SK-N-SH treated with all-trans-retinoic acid at 6 μM for 48 hours (cell line): Measurements from ENCODE around the gene HSPB7.
"Not testable (repeated sequence)": the region's sequence is repeated elsewhere in the genome, so short reads cannot be mapped to it uniquely, and the experiment has no call there.

ENCODE experiments used
- ATAC-seq: fragments of 200-7000 bp; cut with Tn5 transposase; 3 replicates; pipeline ENCODE4 v1.9.1; 2020; ENCODE audit warnings: mild to moderate bottlenecking, moderate library complexity
- CSDC2 ChIP-seq: fragments of 250-450 bp; sonication (Bioruptor Pico); IDR thresholded peaks from 2 replicates; pipeline ENCODE4 v1.5.0; 2020; ENCODE audit warnings: mild to moderate bottlenecking, moderate library complexity
- GLIS3 ChIP-seq: fragments of 250-450 bp; sonication (Bioruptor Pico); IDR thresholded peaks from 2 replicates; pipeline ENCODE4 v1.5.0; 2020; ENCODE audit warnings: mild to moderate bottlenecking, moderate library complexity
- ISL1 ChIP-seq: fragments of 250-450 bp; sonication (Bioruptor Pico); IDR thresholded peaks from 2 replicates; pipeline ENCODE4 v2.1.2; 2022; ENCODE audit warnings: mild to moderate bottlenecking, moderate library complexity
- RARB ChIP-seq: fragments of 250-450 bp; sonication (Bioruptor Pico); IDR thresholded peaks from 2 replicates; pipeline ENCODE4 v1.8.0; 2021; ENCODE audit warnings: mild to moderate bottlenecking, moderate library complexity
- SNAI2 ChIP-seq: fragments of 250-450 bp; sonication (Bioruptor Pico); IDR thresholded peaks from 2 replicates; pipeline ENCODE4 v1.5.0; 2020; ENCODE audit warnings: mild to moderate bottlenecking, moderate library complexity
- TCF4 ChIP-seq: fragments of 250-450 bp; sonication (Bioruptor Pico); IDR thresholded peaks from 2 replicates; pipeline ENCODE4 v1.8.0; 2021; ENCODE audit warnings: mild to moderate bottlenecking, moderate library complexity, borderline replicate concordance
- TOX ChIP-seq: fragments of 250-450 bp; sonication (Bioruptor Pico); IDR thresholded peaks from 2 replicates; pipeline ENCODE4 v1.8.0; 2021; ENCODE audit warnings: mild to moderate bottlenecking, moderate library complexity, borderline replicate concordance
- ZFP3 ChIP-seq: fragments of 250-450 bp; sonication (Bioruptor Pico); IDR thresholded peaks from 2 replicates; pipeline ENCODE4 v1.5.0; 2020; ENCODE audit warnings: mild to moderate bottlenecking, moderate library complexity
- ZNF565 ChIP-seq: fragments of 450-650 bp; formaldehyde crosslinking; conservative IDR thresholded peaks from 2 replicates; pipeline ENCODE4 v1.5.0; 2020; ENCODE audit warnings: low read depth, mild to moderate bottlenecking, moderate library complexity
- TF ChIP-seq, protein P1 (sequence below): fragments of 250-450 bp; sonication (Bioruptor Pico); IDR thresholded peaks from 2 replicates; pipeline ENCODE4 v1.8.0; 2020; ENCODE audit warnings: mild to moderate bottlenecking, moderate library complexity, borderline replicate concordance
- TF ChIP-seq, protein P2 (sequence below): fragments of 250-450 bp; sonication (Bioruptor Pico); IDR thresholded peaks from 2 replicates; pipeline ENCODE4 v1.8.0; 2021; ENCODE audit warnings: low read depth, mild to moderate bottlenecking, moderate library complexity, borderline replicate concordance
- TF ChIP-seq, protein P3 (sequence below): fragments of 250-450 bp; sonication (Bioruptor Pico); IDR thresholded peaks from 2 replicates; pipeline ENCODE4 v1.5.0; 2020; ENCODE audit warnings: mild to moderate bottlenecking, moderate library complexity

The HSPB7 gene

GRCh38 chr1:16042096-16042495 lies 24.3 kb upstream of the HSPB7 start:
- ATAC-seq = 0 out of 3 replicates have a peak, but pooled peaks have one; percentile 13
- TF ChIP-seq SNAI2 (CRISPR knock-in tag) (no peak), ZNF565 (CRISPR knock-in tag) (no peak), TCF4 (CRISPR knock-in tag) (no peak)
- TF ChIP-seq, protein P1, sequence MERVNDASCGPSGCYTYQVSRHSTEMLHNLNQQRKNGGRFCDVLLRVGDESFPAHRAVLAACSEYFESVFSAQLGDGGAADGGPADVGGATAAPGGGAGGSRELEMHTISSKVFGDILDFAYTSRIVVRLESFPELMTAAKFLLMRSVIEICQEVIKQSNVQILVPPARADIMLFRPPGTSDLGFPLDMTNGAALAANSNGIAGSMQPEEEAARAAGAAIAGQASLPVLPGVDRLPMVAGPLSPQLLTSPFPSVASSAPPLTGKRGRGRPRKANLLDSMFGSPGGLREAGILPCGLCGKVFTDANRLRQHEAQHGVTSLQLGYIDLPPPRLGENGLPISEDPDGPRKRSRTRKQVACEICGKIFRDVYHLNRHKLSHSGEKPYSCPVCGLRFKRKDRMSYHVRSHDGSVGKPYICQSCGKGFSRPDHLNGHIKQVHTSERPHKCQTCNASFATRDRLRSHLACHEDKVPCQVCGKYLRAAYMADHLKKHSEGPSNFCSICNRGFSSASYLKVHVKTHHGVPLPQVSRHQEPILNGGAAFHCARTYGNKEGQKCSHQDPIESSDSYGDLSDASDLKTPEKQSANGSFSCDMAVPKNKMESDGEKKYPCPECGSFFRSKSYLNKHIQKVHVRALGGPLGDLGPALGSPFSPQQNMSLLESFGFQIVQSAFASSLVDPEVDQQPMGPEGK = no peak

DNA sequence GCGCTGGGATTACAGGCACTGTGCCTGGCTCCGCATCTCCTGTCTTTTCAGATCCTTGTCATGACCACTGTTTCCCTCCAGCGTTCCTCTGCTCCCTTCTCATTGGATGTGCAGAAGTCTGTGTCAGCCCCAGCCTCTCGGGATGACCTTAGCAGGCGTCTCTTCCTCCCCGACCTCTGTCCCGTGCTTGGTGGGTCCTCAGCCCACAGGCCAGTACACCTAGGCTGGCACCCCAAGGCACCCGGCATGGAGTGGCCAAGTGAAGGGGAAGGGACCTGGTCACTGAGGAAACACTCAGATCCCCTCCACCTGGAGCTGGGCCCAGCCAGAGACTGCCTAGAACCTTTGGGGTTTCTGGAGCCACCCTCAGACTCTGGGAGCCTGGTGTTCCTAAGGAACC lies 23.4 kb upstream of the HSPB7 start:
- no peak for TF ChIP-seq GLIS3
- no peak for TF ChIP-seq TCF4 (CRISPR knock-in tag)
- TF ChIP-seq, all 23 proteins: peak for 0
- ATAC-seq = no peak

DNA sequence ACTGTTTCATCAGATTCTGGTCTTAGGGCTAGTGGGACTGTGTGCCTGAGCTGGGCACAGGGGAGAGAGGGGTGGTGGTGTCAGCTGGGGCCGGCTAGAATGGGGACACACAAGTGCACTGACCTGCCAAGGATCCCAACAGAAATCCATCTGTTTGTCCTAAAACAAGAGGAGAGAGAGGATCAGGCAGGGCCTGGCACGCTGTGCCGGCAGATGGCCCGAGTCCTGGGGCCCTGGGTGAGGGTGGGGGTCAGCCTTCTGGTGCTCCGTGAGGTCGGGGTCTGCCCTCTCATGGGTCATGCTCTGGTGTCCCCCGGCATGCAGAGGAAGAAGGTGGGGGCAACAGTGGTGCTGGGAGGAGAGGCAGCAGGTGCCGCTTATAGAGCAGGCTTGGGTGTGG lies 22.0 kb upstream of the HSPB7 start:
- not testable (repeated sequence) for ATAC-seq

DNA sequence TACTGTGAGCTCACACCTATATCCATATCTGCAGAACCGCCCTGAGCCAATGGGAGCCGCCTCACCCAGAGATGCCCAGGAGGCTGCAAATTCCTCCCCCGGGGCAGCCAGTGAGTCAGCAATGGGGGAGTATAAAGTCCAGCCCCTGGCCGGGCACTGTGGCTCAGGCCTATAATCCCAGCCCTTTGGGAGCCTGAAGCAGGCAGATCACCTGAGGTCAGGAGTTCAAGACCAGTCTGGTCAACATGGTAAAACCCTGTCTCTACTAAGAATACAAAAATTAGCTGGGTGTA lies 20.7 kb upstream of the HSPB7 start:
- no peak for ATAC-seq
- TF ChIP-seq CSDC2 (CRISPR knock-in tag) = no peak
- TF ChIP-seq ISL1 (CRISPR knock-in tag) = no peak

DNA sequence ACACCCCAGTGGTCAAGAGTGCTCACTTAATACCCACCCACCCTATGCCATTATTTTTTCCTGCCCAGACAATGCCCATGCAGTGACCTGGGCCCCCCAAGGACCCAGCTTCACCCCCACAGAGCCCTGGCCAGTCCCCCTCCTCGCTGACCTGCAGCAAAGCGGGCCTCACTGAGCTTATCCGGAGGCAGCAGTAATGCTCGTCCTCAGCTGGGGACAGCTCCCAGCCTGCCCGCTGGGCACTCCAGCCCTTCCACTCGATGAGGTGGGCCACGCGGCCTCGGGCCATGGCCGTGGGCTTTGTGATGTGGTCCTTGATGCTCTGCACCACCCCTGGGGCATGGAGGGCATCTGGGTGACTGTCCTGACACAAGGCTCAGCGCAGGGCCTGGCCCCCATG lies 18.6 kb upstream of the HSPB7 start:
- ATAC-seq = not testable (repeated sequence)

DNA sequence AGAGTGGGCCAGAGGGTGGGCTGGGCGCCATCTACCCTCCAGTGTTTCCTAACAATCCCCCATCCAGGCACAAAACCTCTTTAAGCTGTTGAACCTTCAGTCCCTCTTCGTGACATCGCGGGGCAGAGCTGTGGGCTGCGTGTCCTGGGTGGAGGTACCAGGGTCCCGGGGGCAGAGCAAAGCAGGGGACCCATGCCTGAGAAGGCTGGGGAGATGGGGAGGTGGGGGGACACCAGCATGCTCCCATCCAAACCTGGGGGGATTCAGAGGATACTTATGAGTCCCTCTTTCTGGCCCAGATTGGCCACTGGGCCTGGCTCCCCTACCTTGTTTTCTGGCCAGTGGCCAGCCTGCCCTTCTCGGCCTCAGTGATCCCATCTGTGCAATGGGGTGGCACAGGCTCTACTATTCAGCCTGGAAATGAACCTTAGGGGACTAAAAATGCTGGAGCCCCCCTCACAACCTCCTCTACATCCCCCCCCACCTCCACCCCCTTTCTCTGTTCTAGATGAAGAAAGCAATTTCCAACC lies 15.3 kb upstream of the HSPB7 start:
- not testable (repeated sequence) for ATAC-seq

GRCh38 chr1:16032388-16033102 lies 14.7 kb upstream of the HSPB7 start:
- peak; percentile 97 for ATAC-seq
- TF ChIP-seq, protein P2, sequence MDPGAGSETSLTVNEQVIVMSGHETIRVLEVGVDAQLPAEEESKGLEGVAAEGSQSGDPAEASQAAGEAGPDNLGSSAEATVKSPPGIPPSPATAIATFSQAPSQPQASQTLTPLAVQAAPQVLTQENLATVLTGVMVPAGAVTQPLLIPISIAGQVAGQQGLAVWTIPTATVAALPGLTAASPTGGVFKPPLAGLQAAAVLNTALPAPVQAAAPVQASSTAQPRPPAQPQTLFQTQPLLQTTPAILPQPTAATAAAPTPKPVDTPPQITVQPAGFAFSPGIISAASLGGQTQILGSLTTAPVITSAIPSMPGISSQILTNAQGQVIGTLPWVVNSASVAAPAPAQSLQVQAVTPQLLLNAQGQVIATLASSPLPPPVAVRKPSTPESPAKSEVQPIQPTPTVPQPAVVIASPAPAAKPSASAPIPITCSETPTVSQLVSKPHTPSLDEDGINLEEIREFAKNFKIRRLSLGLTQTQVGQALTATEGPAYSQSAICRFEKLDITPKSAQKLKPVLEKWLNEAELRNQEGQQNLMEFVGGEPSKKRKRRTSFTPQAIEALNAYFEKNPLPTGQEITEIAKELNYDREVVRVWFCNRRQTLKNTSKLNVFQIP (CRISPR knock-in tag) = no peak
- TF ChIP-seq ZFP3 (CRISPR knock-in tag) (no peak), RARB (CRISPR knock-in tag) (no peak)

DNA sequence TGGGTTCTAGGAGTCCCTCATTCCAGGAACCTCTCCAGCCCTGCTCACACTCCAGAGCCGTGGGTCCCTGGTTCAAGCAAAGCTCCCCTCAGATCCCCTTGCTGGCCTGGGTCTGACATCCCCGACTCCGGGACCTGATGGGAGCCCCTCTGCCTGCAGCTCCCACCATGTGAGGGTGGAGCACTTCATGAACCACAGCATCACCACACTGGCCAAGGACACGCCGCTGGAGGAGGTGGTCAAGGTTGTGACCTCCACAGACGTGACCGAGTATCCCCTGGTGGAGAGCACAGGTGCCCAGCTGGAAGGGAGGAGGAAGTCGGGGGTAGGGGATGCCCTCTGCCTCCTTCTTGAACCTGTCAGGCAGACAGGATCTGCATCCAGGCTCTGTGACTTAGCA lies 13.7 kb upstream of the HSPB7 start:
- no peak for ATAC-seq
- TF ChIP-seq, protein P3, sequence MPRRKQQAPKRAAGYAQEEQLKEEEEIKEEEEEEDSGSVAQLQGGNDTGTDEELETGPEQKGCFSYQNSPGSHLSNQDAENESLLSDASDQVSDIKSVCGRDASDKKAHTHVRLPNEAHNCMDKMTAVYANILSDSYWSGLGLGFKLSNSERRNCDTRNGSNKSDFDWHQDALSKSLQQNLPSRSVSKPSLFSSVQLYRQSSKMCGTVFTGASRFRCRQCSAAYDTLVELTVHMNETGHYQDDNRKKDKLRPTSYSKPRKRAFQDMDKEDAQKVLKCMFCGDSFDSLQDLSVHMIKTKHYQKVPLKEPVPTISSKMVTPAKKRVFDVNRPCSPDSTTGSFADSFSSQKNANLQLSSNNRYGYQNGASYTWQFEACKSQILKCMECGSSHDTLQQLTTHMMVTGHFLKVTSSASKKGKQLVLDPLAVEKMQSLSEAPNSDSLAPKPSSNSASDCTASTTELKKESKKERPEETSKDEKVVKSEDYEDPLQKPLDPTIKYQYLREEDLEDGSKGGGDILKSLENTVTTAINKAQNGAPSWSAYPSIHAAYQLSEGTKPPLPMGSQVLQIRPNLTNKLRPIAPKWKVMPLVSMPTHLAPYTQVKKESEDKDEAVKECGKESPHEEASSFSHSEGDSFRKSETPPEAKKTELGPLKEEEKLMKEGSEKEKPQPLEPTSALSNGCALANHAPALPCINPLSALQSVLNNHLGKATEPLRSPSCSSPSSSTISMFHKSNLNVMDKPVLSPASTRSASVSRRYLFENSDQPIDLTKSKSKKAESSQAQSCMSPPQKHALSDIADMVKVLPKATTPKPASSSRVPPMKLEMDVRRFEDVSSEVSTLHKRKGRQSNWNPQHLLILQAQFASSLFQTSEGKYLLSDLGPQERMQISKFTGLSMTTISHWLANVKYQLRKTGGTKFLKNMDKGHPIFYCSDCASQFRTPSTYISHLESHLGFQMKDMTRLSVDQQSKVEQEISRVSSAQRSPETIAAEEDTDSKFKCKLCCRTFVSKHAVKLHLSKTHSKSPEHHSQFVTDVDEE (CRISPR knock-in tag) = no peak
- TF ChIP-seq, protein P2 (CRISPR knock-in tag) = no peak
- no peak for TF ChIP-seq TOX
